T-cell (primary cell): ENCODE measurements around the gene NPHP4. TPM values are rescaled to one million over a fixed set of nuclear protein-coding genes. Genes with fewer than 3 reads are reported as not detected.

Source experiments
- ATAC-seq, 4 experiments: fragments of 200-7000 bp in 3 of 4; fragments of 150-1000 bp in 1 of 4; cut with Tn5 transposase; replicated peaks in 1 of 4; 1 replicate in 3 of 4; 2 replicates in 1 of 4; pipeline ENCODE4 v1.10.0; 2021; ENCODE audit warnings: moderate library complexity in 3 of 4, mild to moderate bottlenecking in 2 of 4, moderate number of reproducible peaks in 1 of 4
- CTCF ChIA-PET, 2 donors: fragments of 300-600 bp; sonication (Branson Sonifier 250); formaldehyde crosslinking; loops; one replicate each; lab custom pipeline; 2022; ENCODE audit warnings: antibody characterized with exemption in 2 of 2; lab: Charles Lee
- POLR2A ChIA-PET, 2 donors: fragments of 300-600 bp; sonication (Branson Sonifier 250); formaldehyde crosslinking; loops; one replicate each; lab custom pipeline; 2022; ENCODE audit warnings: antibody characterized with exemption in 2 of 2; lab: Charles Lee
- DNase-seq, 35 experiments: peaks; one replicate each; pipeline versions ENCODE4 v3.0.0 to v3.0.0-alpha.2; 2013 to 2023
- H3K27ac ChIP-seq: one replicate; pipeline ENCODE4 v1.5.1; 2013; ENCODE audit warnings: low read length
- H3K27me3 ChIP-seq, 2 experiments: replicated peaks in 1 of 2; 1 replicate in 1 of 2; 2 replicates in 1 of 2; pipeline versions ENCODE4 v1.6.1 to v1.7.0; 2013; ENCODE audit warnings: low read length in 1 of 2, mixed read lengths in 1 of 2; ENCODE audit not compliant: control insufficient read depth in 2 of 2, insufficient read depth in 2 of 2; ENCODE audit errors: extremely low read depth in 1 of 2
- H3K36me3 ChIP-seq, 2 donors: 1 replicate in 1 of 2; 2 replicates in 1 of 2; pipeline versions ENCODE4 v1.6.1 to v1.7.0; 2013; ENCODE audit warnings: low read length in 1 of 2; ENCODE audit not compliant: control insufficient read depth in 2 of 2, insufficient read depth in 1 of 2; ENCODE audit errors: extremely low read depth in 1 of 2
- H3K4me1 ChIP-seq, 2 experiments: 1 replicate in 1 of 2; 2 replicates in 1 of 2; pipeline versions ENCODE4 v1.6.1 to v1.7.0; 2013; ENCODE audit warnings: low read length in 2 of 2, mixed read lengths in 1 of 2; ENCODE audit not compliant: insufficient read depth in 2 of 2, control insufficient read depth in 1 of 2; ENCODE audit errors: extremely low read depth in 1 of 2
- H3K4me3 ChIP-seq, 2 donors: 1 replicate in 1 of 2; 2 replicates in 1 of 2; pipeline versions ENCODE4 v1.5.1 to v1.7.0; 2013; ENCODE audit warnings: mild to moderate bottlenecking in 2 of 2, low read length in 1 of 2, moderate library complexity in 1 of 2; ENCODE audit not compliant: control insufficient read depth in 1 of 2; ENCODE audit errors: extremely low read depth in 1 of 2
- H3K9me3 ChIP-seq: 2 replicates; pipeline ENCODE4 v1.7.0; 2013
- H3K27ac Mint-ChIP-seq, 2 donors: one replicate each; pipeline ENCODE4 v1.8.0; 2020 to 2021; ENCODE audit warnings: mild to moderate bottlenecking in 2 of 2, mixed read lengths in 2 of 2
- H3K27me3 Mint-ChIP-seq, 2 donors: one replicate each; pipeline ENCODE4 v1.8.0; 2021 to 2022; ENCODE audit warnings: mixed read lengths in 2 of 2
- H3K36me3 Mint-ChIP-seq: one replicate; pipeline ENCODE4 v1.8.0; 2021; ENCODE audit warnings: mixed read lengths
- H3K4me1 Mint-ChIP-seq, 3 donors: one replicate each; pipeline ENCODE4 v1.8.0; 2020 to 2022; ENCODE audit warnings: mixed read lengths in 3 of 3, mild to moderate bottlenecking in 1 of 3
- H3K4me3 Mint-ChIP-seq, 3 donors: one replicate each; pipeline ENCODE4 v1.8.0; 2020 to 2022; ENCODE audit warnings: mild to moderate bottlenecking in 3 of 3, mixed read lengths in 3 of 3, moderate library complexity in 3 of 3
- H3K9me3 Mint-ChIP-seq, 3 donors: one replicate each; pipeline ENCODE4 v1.8.0; 2020 to 2022; ENCODE audit warnings: mixed read lengths in 3 of 3
- WGBS: methylation state at CpG from one replicate; pipeline ENCODE4 v1.1.5; 2013; ENCODE audit warnings: missing lambda C conversion rate; ENCODE audit not compliant: insufficient coverage; 5-methylcytosine and 5-hydroxymethylcytosine counted together
- total RNA-seq, 35 experiments: library from RNA in 6 of 35; stranded (reverse) in 6 of 35; fragments of 120-200 nt in 1 of 35; gene quantifications; one replicate each; pipeline versions ENCODE4 v1.2.1 to v1.2.4 and lab custom pipeline; 2013 to 2026

The NPHP4 gene
- total RNA-seq, 5 donors from 2014 or later (not counting 1 experiment from before 2014, with no cell fraction given): 9.0 to 10.5 (median 9.8) TPM

DNA sequence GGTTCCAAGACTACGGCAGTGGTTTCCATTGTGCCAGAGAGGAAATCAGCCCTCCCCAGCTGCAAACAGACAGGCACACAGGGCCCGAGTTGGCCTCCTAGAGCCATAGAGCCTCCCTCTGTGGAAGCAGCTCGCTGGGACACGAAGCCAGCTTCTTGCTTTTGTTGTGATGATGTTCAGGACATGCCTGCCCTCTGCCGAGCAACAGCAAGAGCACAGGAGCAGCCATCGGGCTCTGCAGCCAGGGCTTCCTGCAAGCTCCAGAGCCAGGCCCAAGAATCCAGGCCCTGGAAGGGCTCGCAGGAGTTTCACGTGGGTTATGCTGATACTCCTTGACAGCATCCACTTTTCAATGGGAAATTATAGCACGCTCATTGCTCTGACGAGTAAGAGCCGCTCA, 18.5 kb downstream of the NPHP4 start:
- no peaks in the 10 kb centered on the region for H3K27me3 ChIP-seq
- ATAC-seq (no peak), DNase-seq (no peak)
- Mint-ChIP-seq H3K9me3 (no peaks in the 10 kb centered on the region), H3K4me3 (no peak overlapping the region), H3K4me1 (peaks cover 0 to 26% (median 2%) of the 10 kb centered on the region in 3 donors), H3K27me3 (no peaks in the 10 kb centered on the region), H3K36me3 (peaks cover 14% of the 10 kb centered on the region), H3K27ac (no peak overlapping the region)
- no peaks in the 10 kb centered on the region for H3K9me3 ChIP-seq
- H3K36me3 ChIP-seq: peaks cover 2 to 6% of the 10 kb centered on the region in 2 donors
- peaks cover 0 to 4% of the 10 kb centered on the region in 2 experiments for H3K4me1 ChIP-seq
- no peak overlapping the region for H3K27ac ChIP-seq
- no peak overlapping the region for H3K4me3 ChIP-seq
- POLR2A ChIA-PET: no interaction called here
- CTCF ChIA-PET: interaction anchor here in 1 of 2 donors (1.0 kb wide), 1 partner anchor 463 kb away, joined by 3 read pairs; no protein-coding TSS in a partner anchor
- WGBS: 98% methylated on average over 7 of the region's 11 CpGs

- ChIA-PET CTCF (no interaction called here), POLR2A (no interaction called here)
- no peak overlapping the region for H3K27ac Mint-ChIP-seq
Measured at GRCh38 chr1:5972198-5972520, 20.1 kb downstream of the NPHP4 start.

DNA sequence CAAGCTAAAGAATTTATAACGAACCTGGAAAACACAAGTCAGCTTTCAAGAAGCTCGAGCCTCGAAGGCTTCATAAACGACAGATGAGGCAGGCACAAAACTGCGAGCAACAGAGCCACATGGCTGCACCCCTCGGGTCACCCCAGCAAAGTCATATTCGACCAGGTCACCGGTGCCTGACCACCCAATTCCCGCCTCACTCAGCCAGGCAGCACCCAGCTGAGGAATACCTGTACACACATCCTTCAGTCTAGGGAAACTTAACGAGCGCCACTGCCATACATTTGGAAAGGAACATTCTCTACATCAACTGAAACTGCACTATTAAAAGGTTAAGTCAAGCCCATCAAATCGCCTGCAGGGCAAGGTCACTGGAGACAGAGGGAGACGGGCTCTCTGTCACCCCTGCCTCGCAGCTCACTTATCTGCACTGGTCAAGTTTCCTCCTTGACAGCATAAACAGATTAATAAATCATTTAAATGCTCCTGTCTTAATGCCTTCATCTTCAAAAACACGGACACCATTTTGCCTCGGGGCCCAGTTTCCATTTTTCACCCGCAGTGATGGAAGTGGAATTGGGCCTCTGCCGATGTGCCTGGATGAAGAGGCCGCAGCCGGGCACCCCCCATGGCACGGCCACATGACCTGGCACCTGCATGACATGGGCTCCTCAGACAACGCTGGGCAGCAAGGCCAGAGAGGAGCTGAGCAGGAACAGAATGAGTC, 20.6 kb downstream of the NPHP4 start:
- Histone ChIP-seq H3K4me3 (no peak overlapping the region), H3K36me3 (peaks cover 2 to 9% of the 10 kb centered on the region in 2 donors), H3K27me3 (no peaks in the 10 kb centered on the region), H3K4me1 (peaks cover 0 to 4% of the 10 kb centered on the region in 2 experiments), H3K27ac (no peak overlapping the region), H3K9me3 (no peaks in the 10 kb centered on the region)
- no peaks in the 10 kb centered on the region for H3K9me3 Mint-ChIP-seq
- WGBS: 97% methylated on average over 22 of the region's 22 CpGs
- DNase-seq (no peak), ATAC-seq (no peak)
- peaks cover 0 to 12% (median 0%) of the 10 kb centered on the region in 3 donors for H3K4me1 Mint-ChIP-seq
- H3K27ac Mint-ChIP-seq: no peak overlapping the region
- POLR2A ChIA-PET: no interaction called here
- H3K36me3 Mint-ChIP-seq: peaks cover 15% of the 10 kb centered on the region
- no peak overlapping the region for H3K4me3 Mint-ChIP-seq
- H3K27me3 Mint-ChIP-seq: no peaks in the 10 kb centered on the region
- CTCF ChIA-PET: no interaction called here

More at GRCh38 chr1:5972198-5972520, 20.1 kb downstream of the NPHP4 start:
- Mint-ChIP-seq H3K36me3 (peaks cover 16% of the 10 kb centered on the region), H3K9me3 (no peaks in the 10 kb centered on the region), H3K4me1 (peaks cover 0 to 17% (median 0%) of the 10 kb centered on the region in 3 donors), H3K27me3 (no peaks in the 10 kb centered on the region), H3K4me3 (no peak overlapping the region)
- Histone ChIP-seq H3K36me3 (peaks cover 2 to 8% of the 10 kb centered on the region in 2 donors), H3K4me3 (no peak overlapping the region), H3K9me3 (no peaks in the 10 kb centered on the region), H3K27ac (no peak overlapping the region), H3K27me3 (no peaks in the 10 kb centered on the region), H3K4me1 (peaks cover 0 to 4% of the 10 kb centered on the region in 2 experiments)
- no peak for ATAC-seq
- 100% methylated on average over 2 of the region's 4 CpGs for WGBS
- no peak for DNase-seq

DNA sequence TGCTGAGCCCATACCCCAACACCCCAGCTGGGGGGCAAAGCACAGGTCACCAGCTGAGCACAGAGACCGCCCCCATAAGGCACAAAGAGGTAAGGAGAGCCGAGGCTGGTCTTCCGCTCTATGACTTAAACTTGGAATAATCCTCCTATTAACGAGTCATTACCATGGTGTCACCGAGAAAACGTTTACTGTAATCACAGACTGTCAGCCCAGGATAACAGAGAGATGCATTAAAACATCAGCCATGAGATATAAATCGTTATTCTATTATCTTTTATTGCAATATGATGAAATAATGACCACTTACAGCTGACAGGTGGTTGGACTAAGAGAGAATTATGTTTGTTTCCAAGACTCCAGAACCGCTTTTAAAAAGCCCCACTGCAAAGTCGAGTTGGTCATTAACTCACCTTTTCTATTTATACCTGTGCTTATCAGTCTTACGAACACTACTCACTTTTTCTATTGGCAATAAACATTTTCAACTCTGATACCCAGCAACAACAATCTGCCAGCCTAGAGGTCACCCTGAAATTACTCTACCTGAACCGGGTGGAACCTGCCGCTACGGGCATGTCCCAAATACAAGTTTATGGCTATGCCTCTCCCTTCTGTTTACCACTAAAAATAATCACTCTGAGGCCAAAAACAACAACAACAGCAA, 21.5 kb downstream of the NPHP4 start:
- Histone ChIP-seq H3K27ac (no peak overlapping the region), H3K36me3 (peaks cover 2 to 9% of the 10 kb centered on the region in 2 donors), H3K4me1 (peaks cover 0 to 4% of the 10 kb centered on the region in 2 experiments), H3K27me3 (no peaks in the 10 kb centered on the region), H3K4me3 (no peak overlapping the region), H3K9me3 (no peaks in the 10 kb centered on the region)
- WGBS: 94% methylated on average over 8 of the region's 13 CpGs
- no peak overlapping the region for H3K4me3 Mint-ChIP-seq
- CTCF ChIA-PET: no interaction called here
- H3K4me1 Mint-ChIP-seq: peaks cover 0 to 9% (median 0%) of the 10 kb centered on the region in 3 donors
- H3K36me3 Mint-ChIP-seq: peaks cover 20% of the 10 kb centered on the region
- H3K9me3 Mint-ChIP-seq: no peaks in the 10 kb centered on the region
- ATAC-seq (no peak), DNase-seq (no peak)
- H3K27me3 Mint-ChIP-seq: no peaks in the 10 kb centered on the region
- POLR2A ChIA-PET: no interaction called here
- no peak overlapping the region for H3K27ac Mint-ChIP-seq

- no peak overlapping the region for H3K27ac ChIP-seq
- no peak overlapping the region for H3K4me3 ChIP-seq
- POLR2A ChIA-PET: no interaction called here
- no peak overlapping the region for H3K4me3 Mint-ChIP-seq
- no peak for ATAC-seq
- CTCF ChIA-PET: no interaction called here
- no peaks in the 10 kb centered on the region for H3K4me1 ChIP-seq
- WGBS: 97% methylated on average over 7 of the region's 10 CpGs
- H3K4me1 Mint-ChIP-seq: no peaks in the 10 kb centered on the region
- H3K27me3 Mint-ChIP-seq: no peaks in the 10 kb centered on the region
- no peaks in the 10 kb centered on the region for H3K9me3 Mint-ChIP-seq
- peaks cover 2 to 9% of the 10 kb centered on the region in 2 donors for H3K36me3 ChIP-seq
- DNase-seq: no peak
- H3K27ac Mint-ChIP-seq: no peak overlapping the region
- H3K9me3 ChIP-seq: no peaks in the 10 kb centered on the region
- peaks cover 18% of the 10 kb centered on the region for H3K36me3 Mint-ChIP-seq
- no peaks in the 10 kb centered on the region for H3K27me3 ChIP-seq
Measured at GRCh38 chr1:5969168-5969567, 23.1 kb downstream of the NPHP4 start.

- Histone ChIP-seq H3K9me3 (no peaks in the 10 kb centered on the region), H3K27me3 (no peaks in the 10 kb centered on the region), H3K27ac (no peak overlapping the region), H3K4me3 (no peak overlapping the region), H3K4me1 (no peaks in the 10 kb centered on the region), H3K36me3 (peaks cover 2 to 9% of the 10 kb centered on the region in 2 donors)
- DNase-seq (no peak), ATAC-seq (no peak)
- Mint-ChIP-seq H3K9me3 (no peaks in the 10 kb centered on the region), H3K4me1 (no peaks in the 10 kb centered on the region), H3K27me3 (no peaks in the 10 kb centered on the region), H3K36me3 (peaks cover 18% of the 10 kb centered on the region), H3K27ac (no peak overlapping the region), H3K4me3 (no peak overlapping the region)
- CTCF ChIA-PET: no interaction called here
- POLR2A ChIA-PET: no interaction called here
- 95% methylated on average over 10 of the region's 11 CpGs for WGBS
Measured at GRCh38 chr1:5968161-5968736, 24.0 kb downstream of the NPHP4 start.
